ENCODE results near the gene ITPKC. TPM values are rescaled to one million over a fixed set of nuclear protein-coding genes. Genes with fewer than 3 reads are reported as not detected.

The ITPKC gene
- total RNA-seq, 1 experiment from 2014 or later, result 11.4 TPM

GRCh38 chr19:40737102-40737644 is 20.3 kb downstream of the ITPKC start (continued):
- no peak for TF ChIP-seq REST (IDR thresholded peaks at IDR 0.05; ENCODE audit: low read depth)
- TF ChIP-seq EGR1 (IDR thresholded peaks at IDR 0.05; ENCODE audit: low read depth), result no peak
- no peak for TF ChIP-seq EZH2phosphoT487 (IDR thresholded peaks at IDR 0.05; ENCODE audit: borderline replicate concordance)
- TF ChIP-seq ZFX (IDR thresholded peaks at IDR 0.05), result no peak
- TF ChIP-seq SIN3A (IDR thresholded peaks at IDR 0.05; ENCODE audit: low read depth), result no peak
- no peak for TF ChIP-seq SP1 (IDR thresholded peaks at IDR 0.05; ENCODE audit: low read depth)
- no peak for TF ChIP-seq CEBPB (IDR thresholded peaks at IDR 0.05; ENCODE audit: low read depth)
- no peak for TF ChIP-seq ELF1 (IDR thresholded peaks at IDR 0.05; ENCODE audit: borderline replicate concordance, low read depth)
- no peak for TF ChIP-seq YY1 (IDR thresholded peaks at IDR 0.05; ENCODE audit: extremely low read depth, insufficient replicate concordance, low read depth, low read length)
- no peak for TF ChIP-seq CBX3 (IDR thresholded peaks at IDR 0.05; ENCODE audit: low read depth)

- ATAC-seq (no peak), DNase-seq (ENCODE audit: low read depth, low spot score) (no peak)
- no peak for TF ChIP-seq YY1 (IDR thresholded peaks at IDR 0.05; ENCODE audit: extremely low read depth, insufficient replicate concordance, low read depth, low read length)
- no peak for TF ChIP-seq CBX3 (IDR thresholded peaks at IDR 0.05; ENCODE audit: low read depth)
- no peak for TF ChIP-seq POLR2AphosphoS5 (IDR thresholded peaks at IDR 0.05; ENCODE audit: low read depth, low read length)
- TF ChIP-seq SRF (IDR thresholded peaks at IDR 0.05; ENCODE audit: low read depth), result no peak
- no peak for TF ChIP-seq EZH2phosphoT487 (IDR thresholded peaks at IDR 0.05; ENCODE audit: borderline replicate concordance)
- no peak for TF ChIP-seq CEBPB (IDR thresholded peaks at IDR 0.05; ENCODE audit: low read depth)
- TF ChIP-seq, protein P1, sequence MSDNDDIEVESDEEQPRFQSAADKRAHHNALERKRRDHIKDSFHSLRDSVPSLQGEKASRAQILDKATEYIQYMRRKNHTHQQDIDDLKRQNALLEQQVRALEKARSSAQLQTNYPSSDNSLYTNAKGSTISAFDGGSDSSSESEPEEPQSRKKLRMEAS (IDR thresholded peaks at IDR 0.05), result no peak
- TF ChIP-seq, protein P2, sequence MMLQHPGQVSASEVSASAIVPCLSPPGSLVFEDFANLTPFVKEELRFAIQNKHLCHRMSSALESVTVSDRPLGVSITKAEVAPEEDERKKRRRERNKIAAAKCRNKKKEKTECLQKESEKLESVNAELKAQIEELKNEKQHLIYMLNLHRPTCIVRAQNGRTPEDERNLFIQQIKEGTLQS (IDR thresholded peaks at IDR 0.05), result no peak
- TF ChIP-seq SP1 (IDR thresholded peaks at IDR 0.05; ENCODE audit: low read depth), result no peak
- TF ChIP-seq, protein P3, sequence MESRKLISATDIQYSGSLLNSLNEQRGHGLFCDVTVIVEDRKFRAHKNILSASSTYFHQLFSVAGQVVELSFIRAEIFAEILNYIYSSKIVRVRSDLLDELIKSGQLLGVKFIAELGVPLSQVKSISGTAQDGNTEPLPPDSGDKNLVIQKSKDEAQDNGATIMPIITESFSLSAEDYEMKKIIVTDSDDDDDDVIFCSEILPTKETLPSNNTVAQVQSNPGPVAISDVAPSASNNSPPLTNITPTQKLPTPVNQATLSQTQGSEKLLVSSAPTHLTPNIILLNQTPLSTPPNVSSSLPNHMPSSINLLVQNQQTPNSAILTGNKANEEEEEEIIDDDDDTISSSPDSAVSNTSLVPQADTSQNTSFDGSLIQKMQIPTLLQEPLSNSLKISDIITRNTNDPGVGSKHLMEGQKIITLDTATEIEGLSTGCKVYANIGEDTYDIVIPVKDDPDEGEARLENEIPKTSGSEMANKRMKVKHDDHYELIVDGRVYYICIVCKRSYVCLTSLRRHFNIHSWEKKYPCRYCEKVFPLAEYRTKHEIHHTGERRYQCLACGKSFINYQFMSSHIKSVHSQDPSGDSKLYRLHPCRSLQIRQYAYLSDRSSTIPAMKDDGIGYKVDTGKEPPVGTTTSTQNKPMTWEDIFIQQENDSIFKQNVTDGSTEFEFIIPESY (IDR thresholded peaks at IDR 0.05; ENCODE audit: extremely low read depth, insufficient replicate concordance, low read length), result no peak
- TF ChIP-seq ELF1 (IDR thresholded peaks at IDR 0.05; ENCODE audit: borderline replicate concordance, low read depth), result no peak
- TF ChIP-seq SIN3A (IDR thresholded peaks at IDR 0.05; ENCODE audit: low read depth), result no peak
- no peak for TF ChIP-seq EZH2 (IDR thresholded peaks at IDR 0.05)
- TF ChIP-seq ZFX (IDR thresholded peaks at IDR 0.05), result no peak
- Histone ChIP-seq H4K20me1 (ENCODE audit: insufficient read depth) (no peaks in the 10 kb centered on the region), H3K4me2 (ENCODE audit: low read length) (no peak overlapping the region), H3K79me2 (ENCODE audit: insufficient read depth, low read length) (no peaks in the 10 kb centered on the region), H3K4me3 (replicated peaks in 1 of 2; ENCODE audit: low read depth in 1 of 2, low read length in 2 of 2) (no peak overlapping the region), H3K9me3 (ENCODE audit: control insufficient read depth in 1 of 2, insufficient read depth in 1 of 2, low read depth in 1 of 2, low read length in 2 of 2) (no peaks in the 10 kb centered on the region), H3K4me1 (ENCODE audit: control insufficient read depth in 1 of 2, insufficient read depth in 2 of 2, low read length in 2 of 2) (peaks cover 5 to 12% of the 10 kb centered on the region in 2 experiments; a peak in 3 of 4 replicates), H3K27me3 (ENCODE audit: insufficient read depth, low read length) (no peaks in the 10 kb centered on the region), H3K36me3 (ENCODE audit: control insufficient read depth in 1 of 2, insufficient read depth in 2 of 2, low read length in 2 of 2) (peaks cover 5 to 9% of the 10 kb centered on the region in 2 experiments; a peak in 3 of 4 replicates), H3K9ac (ENCODE audit: low read length) (no peak overlapping the region), H2AFZ (ENCODE audit: low read depth, low read length, poor library complexity, severe bottlenecking) (no peak overlapping the region), H3K27ac (ENCODE audit: low read depth, low read length) (no peak overlapping the region), H3K9me2 (ENCODE audit: insufficient read depth) (no peaks in the 10 kb centered on the region)
- no TSS peak for BruUV-seq (replicated peaks)
- intact Hi-C loops (cut with micrococcal nuclease), result no loop called here
- RAD21 ChIA-PET (ENCODE audit: low non-redundant PET in 1 of 2, low total read pairs in 2 of 2, uncharacterized antibody in 2 of 2, unreplicated experiment in 2 of 2), result no interaction called here
- CTCF ChIA-PET, result no interaction called here
- POLR2A ChIA-PET, result no interaction called here
Measured at GRCh38 chr19:40739030-40739839, 22.3 kb downstream of the ITPKC start.
